ENCODE measurements around the gene NUDCD3.

Gene NUDCD3

DNA sequence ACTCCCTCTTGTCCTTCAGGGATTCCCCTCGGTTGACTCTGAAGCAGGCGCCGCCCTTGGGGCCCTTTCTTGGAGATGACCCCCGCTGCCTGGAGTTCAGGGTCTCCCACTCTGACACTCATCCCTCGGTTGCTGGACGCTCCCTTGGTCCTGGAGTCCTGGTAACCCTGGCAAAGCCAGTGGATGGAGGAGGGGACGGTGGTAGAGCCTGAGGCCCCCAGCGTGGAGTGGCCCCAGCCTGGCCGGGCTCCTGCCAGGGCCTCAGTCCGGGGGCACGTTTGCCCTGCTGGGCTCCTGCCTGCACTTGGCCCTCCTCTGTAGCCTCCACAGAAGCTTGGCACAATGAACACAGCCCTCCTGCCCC lies 155.7 kb downstream of the NUDCD3 start:
- FAIRE-seq (no peak), DNase-seq (ENCODE audit: insufficient read length, low spot score) (no peak)
- TF ChIP-seq, protein P1, sequence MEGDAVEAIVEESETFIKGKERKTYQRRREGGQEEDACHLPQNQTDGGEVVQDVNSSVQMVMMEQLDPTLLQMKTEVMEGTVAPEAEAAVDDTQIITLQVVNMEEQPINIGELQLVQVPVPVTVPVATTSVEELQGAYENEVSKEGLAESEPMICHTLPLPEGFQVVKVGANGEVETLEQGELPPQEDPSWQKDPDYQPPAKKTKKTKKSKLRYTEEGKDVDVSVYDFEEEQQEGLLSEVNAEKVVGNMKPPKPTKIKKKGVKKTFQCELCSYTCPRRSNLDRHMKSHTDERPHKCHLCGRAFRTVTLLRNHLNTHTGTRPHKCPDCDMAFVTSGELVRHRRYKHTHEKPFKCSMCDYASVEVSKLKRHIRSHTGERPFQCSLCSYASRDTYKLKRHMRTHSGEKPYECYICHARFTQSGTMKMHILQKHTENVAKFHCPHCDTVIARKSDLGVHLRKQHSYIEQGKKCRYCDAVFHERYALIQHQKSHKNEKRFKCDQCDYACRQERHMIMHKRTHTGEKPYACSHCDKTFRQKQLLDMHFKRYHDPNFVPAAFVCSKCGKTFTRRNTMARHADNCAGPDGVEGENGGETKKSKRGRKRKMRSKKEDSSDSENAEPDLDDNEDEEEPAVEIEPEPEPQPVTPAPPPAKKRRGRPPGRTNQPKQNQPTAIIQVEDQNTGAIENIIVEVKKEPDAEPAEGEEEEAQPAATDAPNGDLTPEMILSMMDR (IDR thresholded peaks at IDR 0.05; ENCODE audit: insufficient read depth, missing control alignments) = no peak

DNA sequence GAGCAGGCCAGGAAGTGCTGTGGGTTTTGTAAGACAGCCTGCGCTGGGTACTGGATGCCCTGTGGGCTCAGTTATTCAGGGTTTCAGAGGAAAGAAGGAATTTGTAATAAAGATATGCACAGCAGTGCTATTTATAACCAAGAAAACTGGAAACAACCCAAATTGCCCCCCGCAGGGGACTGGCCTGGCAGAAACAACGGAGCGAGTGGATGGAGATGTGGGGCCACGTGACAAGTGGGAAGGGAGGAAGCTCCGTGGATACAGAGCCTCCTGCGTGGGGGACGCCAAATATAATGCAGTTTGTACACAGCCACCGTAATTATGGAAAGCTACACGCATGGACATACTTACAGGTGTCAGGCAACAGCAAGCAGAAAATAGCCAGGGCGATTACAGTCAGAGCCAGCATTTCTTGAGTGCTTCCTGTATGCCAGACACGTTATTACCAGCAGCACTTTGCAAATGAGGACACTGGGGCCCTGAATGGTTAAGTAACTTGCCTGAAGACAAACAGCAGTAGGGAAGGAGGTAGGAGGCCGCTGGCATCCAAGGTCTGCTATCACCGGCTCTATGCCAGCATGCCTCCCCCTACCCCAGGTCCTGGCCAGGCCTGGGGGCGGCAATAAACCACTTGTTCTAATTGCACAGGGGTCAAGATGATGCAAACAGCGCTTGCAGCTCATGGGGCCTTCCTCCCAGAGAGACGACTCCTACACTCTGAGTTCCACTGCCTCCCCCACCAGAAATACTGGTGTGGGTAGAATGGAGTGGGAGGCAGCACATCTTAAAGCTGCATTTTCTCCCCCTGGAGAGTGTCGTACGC lies 156.3 kb downstream of the NUDCD3 start:
- DNase-seq (ENCODE audit: insufficient read length, low spot score) (no peak), FAIRE-seq (no peak)

DNA sequence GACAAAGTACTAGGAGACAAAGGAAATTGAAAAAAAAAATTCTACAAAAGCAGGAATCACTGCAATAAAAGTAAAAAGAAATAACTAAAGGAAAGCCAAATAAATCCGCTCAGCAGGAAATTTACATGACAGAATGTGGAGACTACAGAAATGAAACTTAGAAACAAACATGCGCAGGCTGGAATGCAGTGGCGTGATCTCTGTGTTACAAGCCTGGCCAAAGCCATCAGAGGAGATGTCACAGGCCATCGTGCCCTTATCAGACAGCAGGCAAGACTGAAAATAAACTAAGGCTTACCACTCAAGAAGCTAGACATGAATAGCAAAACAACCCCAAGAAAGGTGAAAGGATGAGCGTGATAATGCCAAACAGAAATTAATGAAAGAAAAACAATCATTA lies 158.8 kb downstream of the NUDCD3 start:
- TF ChIP-seq, protein P1 (IDR thresholded peaks at IDR 0.05; ENCODE audit: insufficient read depth, missing control alignments) = no peak
- no peak for FAIRE-seq
- DNase-seq (ENCODE audit: insufficient read length, low spot score) = no peak

More for the DNA sequence above, 156.3 kb downstream of the NUDCD3 start:
- TF ChIP-seq, protein P1 (IDR thresholded peaks at IDR 0.05; ENCODE audit: insufficient read depth, missing control alignments) = no peak

- DNase-seq (ENCODE audit: insufficient read length, low spot score) = no peak
- no peak for FAIRE-seq
- TF ChIP-seq, protein P1 (IDR thresholded peaks at IDR 0.05; ENCODE audit: insufficient read depth, missing control alignments) = no peak
Observed at GRCh38 chr7:44330331-44330730, 160.1 kb downstream of the NUDCD3 start.

DNA sequence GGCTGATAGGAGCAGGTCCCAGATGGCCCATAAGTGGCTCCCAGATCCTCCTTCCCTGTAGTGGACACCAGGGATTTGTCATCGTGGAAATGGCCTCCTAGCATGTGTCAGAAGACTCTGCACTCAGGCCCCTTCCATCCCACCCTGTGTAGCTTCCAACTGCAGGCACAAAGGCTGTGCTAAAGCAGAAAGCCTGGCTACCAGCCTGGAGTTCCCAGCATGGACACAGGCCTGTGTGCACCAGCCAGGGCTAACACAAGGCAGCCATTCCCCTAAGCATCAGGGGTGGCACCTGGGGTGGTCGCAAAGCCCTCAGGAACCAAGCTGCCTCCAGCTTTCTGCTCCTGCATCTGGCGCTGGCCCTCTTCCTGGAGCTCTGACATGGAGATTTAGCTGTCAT lies 160.6 kb downstream of the NUDCD3 start:
- DNase-seq (ENCODE audit: insufficient read length, low spot score) (no peak), FAIRE-seq (no peak)
- TF ChIP-seq, protein P1 (IDR thresholded peaks at IDR 0.05; ENCODE audit: insufficient read depth, missing control alignments) = no peak

All from D721Med (cell line).